ENCODE data around the gene FAM219B.

Gene FAM219B

DNA sequence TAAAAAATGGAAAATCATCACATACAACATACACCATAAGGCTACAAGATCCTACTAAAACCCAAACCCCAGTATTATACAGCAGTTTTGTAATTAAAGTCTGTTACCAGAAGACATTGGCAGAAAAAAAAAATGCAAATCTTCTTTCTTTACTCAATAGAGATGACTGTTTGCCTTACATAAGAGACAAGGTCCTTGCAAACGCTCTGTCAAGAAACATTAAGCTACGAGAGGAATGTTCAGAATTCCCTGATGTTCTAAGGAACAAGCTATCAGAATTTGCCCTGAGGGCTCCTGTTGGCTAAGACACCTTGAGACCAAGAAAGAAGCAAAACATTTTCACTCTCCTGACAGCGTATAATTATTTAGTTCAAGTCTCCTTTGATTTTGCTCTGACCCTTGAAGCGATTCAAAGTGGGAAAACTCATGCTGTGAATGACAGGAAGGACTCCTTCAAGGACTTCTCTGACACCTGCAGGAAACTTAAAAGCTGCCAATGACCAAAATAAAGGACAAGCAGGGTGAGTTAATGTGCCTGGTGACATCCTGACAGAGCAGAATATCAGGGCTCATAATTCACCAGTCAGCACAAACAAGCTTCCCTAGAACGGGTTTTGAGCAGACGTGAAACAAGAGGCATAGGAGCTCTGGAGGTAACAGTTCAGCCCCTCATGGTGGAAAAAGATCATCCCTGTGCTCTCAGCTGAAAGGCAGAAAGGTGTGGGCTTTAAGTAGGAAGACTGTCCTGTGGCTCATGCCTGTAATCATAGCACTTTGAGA, 36.0 kb downstream of the FAM219B start:
- no peak for DNase-seq

DNA sequence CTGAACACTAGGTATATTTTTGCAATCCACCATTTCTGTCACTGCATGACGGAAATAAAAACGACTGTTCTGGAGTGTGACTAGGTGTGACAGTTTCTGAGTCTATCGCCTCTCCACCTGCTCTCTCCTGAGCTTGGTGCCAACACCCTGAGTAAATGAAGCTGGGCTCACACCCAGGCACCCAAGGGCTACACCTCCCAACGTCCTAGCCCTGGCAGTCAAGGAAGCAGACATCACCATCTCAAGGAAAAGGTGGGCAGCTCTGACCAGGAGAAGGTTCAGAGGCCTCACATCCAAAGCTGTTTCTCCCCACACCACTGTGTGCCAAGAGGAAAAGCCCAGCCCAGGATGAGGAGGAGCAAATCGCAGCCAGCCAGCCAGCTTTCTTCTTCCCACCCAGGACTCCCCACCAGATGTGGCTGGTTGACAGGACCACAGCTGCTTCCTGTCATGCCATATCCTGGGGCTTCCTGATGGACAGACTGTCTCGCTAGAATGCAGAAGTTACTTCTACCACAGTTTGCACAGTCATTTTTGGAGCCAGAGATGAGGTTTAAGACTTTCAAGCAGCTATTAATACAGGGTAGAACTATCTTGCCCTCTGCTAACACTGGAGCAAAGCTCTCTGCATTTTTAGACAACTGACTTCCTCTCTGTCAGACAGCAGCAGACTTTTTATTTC, 36.8 kb downstream of the FAM219B start:
- peak; percentile 47 for DNase-seq

DNA sequence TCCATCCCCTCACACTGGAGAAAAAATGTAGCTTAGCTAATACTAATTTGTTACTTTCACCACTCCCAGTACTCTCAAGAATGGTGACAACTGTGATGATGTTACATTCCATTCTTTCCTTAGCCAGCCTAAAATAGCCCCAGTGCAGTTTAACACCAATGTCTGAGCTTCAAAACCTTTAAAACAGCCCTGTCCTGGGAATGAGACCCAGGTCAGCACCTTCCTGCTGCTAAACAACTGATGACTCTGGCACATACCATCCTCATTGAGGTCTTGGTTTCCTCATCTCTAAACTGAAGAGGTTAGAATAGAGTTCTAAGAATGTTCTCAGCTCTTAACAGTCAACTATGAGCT, 37.3 kb downstream of the FAM219B start:
- DNase-seq = no peak

DNA sequence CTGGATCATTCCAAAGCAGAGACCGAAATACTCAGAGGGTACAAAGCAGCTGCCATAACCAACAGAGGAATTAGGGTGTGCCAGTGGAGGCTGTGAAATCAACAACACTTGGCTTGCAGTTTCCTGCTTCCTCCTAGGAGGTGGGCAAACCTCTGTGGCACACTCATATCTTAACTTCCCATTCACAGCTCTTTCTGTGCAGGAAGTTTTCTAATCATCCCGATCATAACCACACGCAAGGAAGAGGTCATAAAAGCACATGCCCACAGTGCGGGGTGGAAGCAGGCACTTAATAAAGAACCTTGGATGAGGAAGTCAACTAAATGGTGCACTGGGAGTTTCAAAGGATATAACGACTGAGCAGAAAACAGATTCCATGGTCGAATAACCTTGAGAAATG, 38.6 kb downstream of the FAM219B start:
- peak; percentile 27 for DNase-seq

DNA sequence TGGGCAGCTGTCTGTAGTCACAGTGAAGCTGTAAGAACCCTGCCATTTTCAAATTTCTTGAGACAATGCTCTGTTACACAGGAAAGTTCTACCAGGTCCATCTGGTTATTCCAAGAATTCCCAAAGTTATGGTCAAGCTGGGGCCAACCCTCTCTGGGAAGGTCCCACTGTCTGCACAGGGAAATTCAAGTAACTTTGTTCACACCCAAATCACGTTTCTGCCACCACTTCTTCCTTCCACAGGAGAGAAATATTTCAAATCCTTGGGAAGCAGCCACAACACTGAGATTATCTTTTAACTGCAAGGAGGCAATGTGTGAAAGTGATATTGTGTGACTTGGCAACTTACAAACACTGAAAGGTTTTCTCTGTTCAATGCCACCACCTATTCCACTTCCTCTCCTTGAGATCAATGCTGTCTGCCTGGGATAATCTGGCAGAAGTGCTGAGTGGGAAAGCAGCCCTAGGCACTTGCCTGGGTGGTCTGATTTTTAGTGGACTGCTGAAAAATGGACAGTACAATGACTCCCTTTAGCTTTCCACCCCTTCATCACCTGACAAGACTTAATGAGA, 39.1 kb downstream of the FAM219B start:
- no peak for DNase-seq

DNA sequence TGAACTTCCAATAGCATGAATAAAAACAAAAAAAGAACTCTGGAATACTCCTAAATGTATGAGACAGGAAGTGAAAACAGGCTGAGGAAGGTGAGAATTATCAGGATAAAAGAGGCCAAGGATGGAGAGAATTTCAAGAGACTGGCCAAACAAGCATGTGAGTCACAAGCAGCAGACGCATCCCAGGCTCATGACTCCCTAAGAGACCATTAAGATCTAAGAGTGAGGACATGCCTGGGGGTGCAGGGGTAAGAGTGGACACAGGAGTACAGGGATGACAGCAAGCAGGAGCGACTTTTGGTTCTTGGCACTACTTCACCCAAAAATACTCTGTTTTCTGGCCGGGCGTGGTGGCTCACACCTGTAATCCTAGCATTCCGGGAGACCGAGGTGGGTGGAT, 40.6 kb downstream of the FAM219B start:
- DNase-seq = no peak

DNA sequence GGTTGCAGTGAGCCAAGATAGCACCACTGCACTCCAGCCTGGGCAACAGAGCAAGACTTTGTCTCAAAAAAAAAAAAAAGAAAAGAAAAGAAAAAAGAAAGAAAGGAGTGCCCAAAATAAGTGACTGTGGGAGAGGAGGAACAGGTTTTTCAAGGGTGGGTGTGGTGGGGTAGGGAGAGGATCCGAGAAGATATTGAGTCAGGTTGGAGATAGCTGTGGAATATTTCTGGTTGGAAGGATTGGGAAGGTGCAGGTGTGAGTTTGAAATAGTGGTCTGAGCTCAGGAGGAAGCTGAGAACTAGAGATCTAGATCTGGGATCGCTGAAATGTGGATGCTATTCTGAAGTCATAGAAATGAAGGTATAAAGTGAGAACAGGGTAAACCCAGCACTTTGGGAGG, 41.3 kb downstream of the FAM219B start:
- no peak for DNase-seq

DNA sequence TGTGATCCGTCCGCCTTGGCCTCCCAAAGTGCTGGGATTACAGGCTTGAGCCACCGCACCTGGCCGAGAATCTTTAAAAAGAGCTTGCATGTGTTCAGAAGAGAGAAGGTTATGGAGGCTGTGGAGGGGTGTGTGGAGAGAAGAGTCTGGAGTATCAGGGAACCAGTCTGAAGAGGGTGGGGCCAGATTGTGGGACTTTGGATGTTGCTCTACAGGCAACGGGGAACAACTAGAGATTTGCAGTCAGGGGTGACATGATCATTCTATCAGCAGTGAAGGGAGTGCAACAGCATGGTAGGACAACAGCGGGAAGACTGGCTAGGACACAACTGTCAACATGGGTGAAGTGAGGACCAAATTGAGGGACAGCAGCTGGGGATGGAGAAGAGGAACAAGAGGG, 42.4 kb downstream of the FAM219B start:
- DNase-seq = no peak

DNA sequence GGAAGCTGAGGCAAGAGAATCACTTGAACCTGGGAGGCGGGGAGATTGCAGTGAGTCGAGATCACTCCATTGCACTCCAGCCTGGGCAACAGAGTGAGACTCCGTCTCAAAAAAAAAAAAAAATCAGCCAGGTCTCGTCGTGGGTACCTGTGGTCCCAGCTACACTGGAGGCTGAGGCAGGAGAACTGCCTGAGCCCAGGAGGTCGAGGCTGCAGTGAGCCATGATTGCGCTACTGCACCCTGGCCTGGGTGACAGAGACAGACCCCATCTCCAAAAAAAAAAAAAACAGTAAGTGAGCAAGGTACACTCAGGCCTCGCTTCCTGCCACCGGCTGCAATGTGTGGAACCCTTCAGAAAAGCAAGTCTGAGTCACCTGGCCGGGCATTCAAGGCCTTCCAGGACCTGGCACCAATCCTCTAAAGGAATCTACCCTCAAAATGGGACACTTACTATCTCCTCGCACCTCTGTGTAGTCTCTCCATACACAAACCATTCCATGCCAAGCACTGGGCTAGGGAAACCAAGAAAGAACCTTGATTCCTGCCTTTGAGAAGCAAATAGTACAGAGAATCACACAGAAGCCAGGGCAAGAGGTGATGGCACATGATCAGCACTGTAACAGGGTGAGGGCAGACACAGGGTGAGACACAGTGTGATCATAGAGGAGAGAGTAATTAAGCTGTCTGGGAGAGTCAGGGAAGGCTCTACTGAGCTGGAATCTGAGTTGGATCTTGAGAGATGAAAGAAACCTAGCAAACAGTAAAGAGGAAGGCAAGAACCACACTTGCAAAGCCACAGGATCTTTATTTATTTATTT, 43.2 kb downstream of the FAM219B start:
- no peak for DNase-seq

DNA sequence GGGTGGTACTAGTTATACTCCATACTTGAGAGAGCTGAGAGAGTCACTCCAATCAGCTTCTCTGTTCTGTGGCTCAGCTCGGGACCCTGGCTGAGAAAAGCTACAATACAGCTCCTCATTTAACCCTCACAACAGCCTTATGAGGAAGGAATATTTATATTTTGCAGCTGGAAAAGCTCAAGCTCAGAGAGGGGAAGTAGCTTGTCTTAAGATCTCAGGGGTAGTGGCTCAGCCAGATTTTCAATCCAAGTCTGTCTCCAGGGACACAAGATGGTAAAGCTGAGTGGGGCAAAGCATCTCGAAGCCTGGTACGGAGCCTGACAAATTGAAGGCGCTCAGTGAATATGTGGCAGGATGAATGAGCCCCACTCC, 48.3 kb downstream of the FAM219B start:
- DNase-seq = no peak

DNA sequence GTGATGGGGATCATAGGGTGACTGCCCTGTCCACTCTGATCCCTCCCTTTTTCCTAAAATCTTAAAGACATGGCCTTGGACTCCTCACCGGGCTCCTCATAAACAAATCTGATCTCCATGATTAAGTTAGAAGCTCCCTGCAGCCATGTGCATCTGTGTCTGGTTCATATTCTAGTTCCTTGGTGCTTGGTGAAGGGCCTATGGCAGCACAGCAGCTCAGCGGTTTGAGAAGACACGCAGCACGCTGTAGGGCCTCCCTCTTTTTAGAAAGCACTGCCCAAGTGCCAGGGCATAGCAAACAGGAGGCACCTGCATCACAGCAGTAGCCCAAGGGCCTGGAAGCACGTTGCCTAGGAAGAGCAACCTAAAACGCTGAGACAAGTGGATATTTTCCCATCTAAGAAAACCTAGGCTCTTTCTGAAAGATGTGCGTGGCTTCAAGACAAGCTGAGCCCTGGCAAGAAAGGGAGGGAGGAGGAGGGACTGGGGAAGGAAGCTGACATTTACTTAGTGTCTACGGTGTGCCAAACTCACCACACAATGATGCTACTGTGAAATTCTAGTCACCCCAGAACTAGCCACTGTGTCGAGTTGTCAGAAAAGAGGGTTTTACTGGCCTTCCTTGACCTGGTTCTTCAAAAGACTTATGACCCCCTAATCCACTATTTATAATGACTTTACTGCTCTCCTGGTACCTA, 48.8 kb downstream of the FAM219B start:
- DNase-seq = no peak

DNA sequence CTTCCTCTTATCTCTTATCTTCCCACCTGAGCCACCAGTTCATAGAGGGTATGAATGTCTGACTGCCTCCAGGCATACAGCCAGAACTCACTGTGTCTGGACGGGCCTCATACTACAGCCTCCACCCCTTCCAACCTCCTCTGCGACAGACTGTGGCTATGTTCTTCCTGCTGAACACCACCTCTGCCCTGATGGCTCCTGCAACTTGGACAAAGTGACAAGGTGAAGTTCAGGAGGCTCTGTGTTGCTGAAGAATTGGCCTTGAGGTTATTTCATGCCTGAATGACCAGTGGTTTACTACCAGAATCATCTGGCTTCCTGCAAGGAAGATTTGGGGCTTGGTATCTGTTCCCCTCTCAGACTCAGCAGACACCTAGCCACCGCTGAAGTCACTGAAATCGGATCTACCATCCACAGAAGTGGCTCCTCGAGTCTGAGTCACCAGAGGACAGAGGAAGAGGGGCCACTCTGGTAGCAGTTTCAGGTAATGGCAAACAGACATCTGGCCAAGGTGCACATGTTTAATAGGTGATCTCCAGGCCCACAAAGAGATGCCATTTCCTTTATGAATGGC, 49.5 kb downstream of the FAM219B start:
- DNase-seq = no peak

DNA sequence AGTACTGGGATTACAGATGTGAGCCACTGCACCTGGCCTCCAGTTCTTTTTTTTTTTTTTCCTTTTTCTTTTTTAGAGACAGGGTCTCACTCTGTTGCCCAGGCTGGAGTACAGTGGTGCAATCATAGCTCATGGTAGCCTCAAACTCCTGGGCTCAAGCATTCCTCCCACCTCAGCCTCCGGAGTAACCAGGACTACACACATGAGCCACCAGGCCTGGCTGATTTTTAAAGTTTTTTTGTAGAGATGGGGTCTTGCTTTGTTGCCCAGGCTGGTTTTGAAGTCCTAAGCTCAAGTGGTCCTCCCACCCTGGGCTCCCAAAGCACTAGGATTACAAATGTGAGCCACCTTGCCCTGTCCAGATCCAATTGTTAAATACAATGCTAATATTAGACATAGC, 50.1 kb downstream of the FAM219B start:
- no peak for DNase-seq

DNA sequence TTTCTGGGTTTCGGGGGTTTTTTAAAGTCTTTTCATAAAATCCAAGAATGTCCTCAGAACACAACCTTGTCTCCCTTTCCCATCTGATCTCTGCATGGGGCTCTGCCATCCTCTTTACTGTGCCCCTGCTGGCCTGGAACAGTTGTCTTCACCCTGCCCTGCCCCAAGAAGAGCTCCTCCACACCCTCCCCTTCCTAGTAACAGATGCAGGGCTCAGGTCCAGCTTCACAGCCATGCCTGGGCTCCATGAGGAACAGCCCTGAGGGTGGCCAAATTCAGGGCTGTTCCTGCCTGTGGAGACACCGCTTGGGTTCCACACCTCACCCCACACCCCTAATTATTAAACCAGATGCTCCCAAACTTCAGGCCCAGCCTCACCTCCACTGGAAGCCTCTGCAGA, 50.8 kb downstream of the FAM219B start:
- no peak for DNase-seq

DNA sequence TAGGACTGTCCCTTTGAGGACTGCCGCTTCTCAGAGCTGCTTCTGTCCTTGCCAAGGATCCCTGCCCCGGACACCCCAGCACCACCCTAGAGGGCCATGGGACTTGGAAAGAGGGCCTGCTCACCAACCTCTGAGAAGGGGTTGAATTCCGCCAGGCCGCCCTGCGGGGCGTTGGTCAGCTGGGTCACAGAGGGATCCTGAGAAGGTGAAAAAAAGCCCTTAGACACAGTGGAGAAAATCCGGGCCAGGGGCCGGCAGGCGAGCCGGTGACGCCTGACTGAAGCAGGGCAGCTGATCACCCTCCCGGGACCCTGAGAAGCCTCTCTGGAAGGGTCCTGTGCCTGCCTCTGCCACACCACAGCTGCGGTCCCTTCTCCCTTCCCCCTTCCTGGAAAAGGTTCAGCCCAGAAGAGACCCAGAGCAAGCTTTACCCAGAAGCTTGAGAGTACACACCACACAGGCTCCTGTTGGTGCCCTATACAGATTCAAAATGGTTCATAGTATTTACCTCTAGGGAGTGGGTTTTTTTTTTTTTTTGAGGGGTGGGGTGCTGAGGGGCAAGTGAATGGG, 52.1 kb downstream of the FAM219B start:
- DNase-seq = no peak

DNA sequence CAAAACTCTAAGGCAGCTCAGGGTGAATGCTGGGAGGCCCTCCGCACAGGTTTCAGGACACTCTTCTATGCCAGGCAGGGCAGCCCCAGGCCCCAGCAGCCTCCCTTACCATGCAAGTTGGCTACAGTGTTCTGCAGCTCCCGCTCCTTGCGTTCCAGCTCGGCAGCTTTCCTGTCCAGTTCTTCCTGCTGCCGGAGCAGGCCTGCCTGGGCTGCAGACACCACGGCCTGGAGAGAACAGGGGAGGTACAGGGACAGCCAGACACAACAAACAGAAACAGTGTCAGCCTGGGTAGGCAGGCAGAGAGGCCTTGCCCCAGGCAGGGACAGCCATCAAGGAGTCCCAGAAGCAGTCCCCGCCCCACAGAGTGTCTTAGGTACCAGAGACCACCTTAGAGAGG, 54.7 kb downstream of the FAM219B start:
- no peak for DNase-seq

DNA sequence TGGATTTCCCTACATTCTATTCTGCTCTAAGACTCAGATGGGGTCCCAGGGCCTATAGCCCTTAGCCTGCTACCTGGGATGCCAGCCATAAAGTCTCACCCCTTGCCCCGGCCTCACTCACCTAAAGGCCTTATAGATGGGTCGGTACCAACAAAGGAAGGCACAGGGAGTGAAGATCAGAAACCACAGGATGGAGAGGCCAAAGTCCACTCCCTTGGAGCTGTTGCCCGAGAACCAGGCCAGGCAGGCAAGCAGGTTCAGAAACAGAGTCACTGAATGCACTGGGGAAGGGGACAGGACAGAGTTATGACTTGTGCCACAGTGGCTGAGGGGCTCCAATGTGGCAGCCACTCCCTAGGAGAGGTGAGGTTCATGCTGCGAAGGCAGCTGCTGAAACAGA, 56.3 kb downstream of the FAM219B start:
- no peak for DNase-seq
